ENCODE data around the gene ADGRD1. TPM values are rescaled to one million over a fixed set of nuclear protein-coding genes. Genes with fewer than 3 reads are reported as not detected.

Gene ADGRD1
- total and polyA plus RNA-seq, 5 donors from 2014 or later, result 0.56 TPM; not detected in 4

GRCh38 chr12:131133015-131133905 is 179.6 kb downstream of the ADGRD1 start:
- ATAC-seq (ENCODE audit: low read depth in 2 of 2), result no peak
- no peaks in the 10 kb centered on the region for H3K4me1 ChIP-seq (ENCODE audit: control insufficient read depth, insufficient read depth, low read length, poor library complexity, severe bottlenecking)
- Mint-ChIP-seq H3K4me1 (peaks cover 0 to 2% (median 0%) of the 10 kb centered on the region in 4 donors), H3K4me3 (no peak overlapping the region), H3K36me3 (no peaks in the 10 kb centered on the region), H3K27ac (peak overlapping the region in 1 of 3 donors; percentile 85), H3K27me3 (no peaks in the 10 kb centered on the region), H3K9me3 (peaks cover 0 to 1% (median 0%) of the 10 kb centered on the region in 7 donors)
- no peaks in the 10 kb centered on the region for H3K36me3 ChIP-seq (ENCODE audit: control insufficient read depth, insufficient read depth, low read length)
- H3K27ac ChIP-seq (ENCODE audit: insufficient read depth, low read length, poor library complexity, severe bottlenecking), result no peak overlapping the region
- no peaks in the 10 kb centered on the region for H3K9me3 ChIP-seq (ENCODE audit: control insufficient read depth in 2 of 2, low read length in 2 of 2)
- H3K27me3 ChIP-seq (ENCODE audit: control insufficient read depth, insufficient read depth, low read length), result no peaks in the 10 kb centered on the region
- DNase-seq, result no peak
- no peak overlapping the region for H3K4me3 ChIP-seq (ENCODE audit: low read depth, low read length)

- no peaks in the 10 kb centered on the region for H3K9me3 ChIP-seq (ENCODE audit: control insufficient read depth in 2 of 2, low read length in 2 of 2)
- no peak for DNase-seq
These were observed 180.3 kb downstream of the ADGRD1 start for GRCh38 chr12:131133994-131134393.

GRCh38 chr12:131134523-131135310 is 181.0 kb downstream of the ADGRD1 start:
- H3K27me3 ChIP-seq (ENCODE audit: control insufficient read depth, insufficient read depth, low read length), result no peaks in the 10 kb centered on the region
- Mint-ChIP-seq H3K4me3 (no peak overlapping the region), H3K27ac (no peak overlapping the region), H3K36me3 (no peaks in the 10 kb centered on the region), H3K9me3 (peaks cover 0 to 1% (median 0%) of the 10 kb centered on the region in 7 donors), H3K27me3 (no peaks in the 10 kb centered on the region), H3K4me1 (peaks cover 0 to 2% (median 0%) of the 10 kb centered on the region in 4 donors)
- no peaks in the 10 kb centered on the region for H3K4me1 ChIP-seq (ENCODE audit: control insufficient read depth, insufficient read depth, low read length, poor library complexity, severe bottlenecking)
- H3K36me3 ChIP-seq (ENCODE audit: control insufficient read depth, insufficient read depth, low read length), result no peaks in the 10 kb centered on the region
- no peak for ATAC-seq (ENCODE audit: low read depth in 2 of 2)
- no peak overlapping the region for H3K4me3 ChIP-seq (ENCODE audit: low read depth, low read length)
- no peak overlapping the region for H3K27ac ChIP-seq (ENCODE audit: insufficient read depth, low read length, poor library complexity, severe bottlenecking)
- DNase-seq, result no peak
- no peaks in the 10 kb centered on the region for H3K9me3 ChIP-seq (ENCODE audit: control insufficient read depth in 2 of 2, low read length in 2 of 2)

More at GRCh38 chr12:131133994-131134393, 180.3 kb downstream of the ADGRD1 start:
- H3K4me1 ChIP-seq (ENCODE audit: control insufficient read depth, insufficient read depth, low read length, poor library complexity, severe bottlenecking), result no peaks in the 10 kb centered on the region
- ATAC-seq (ENCODE audit: low read depth in 2 of 2), result no peak
- H3K27me3 ChIP-seq (ENCODE audit: control insufficient read depth, insufficient read depth, low read length), result no peaks in the 10 kb centered on the region
- H3K36me3 ChIP-seq (ENCODE audit: control insufficient read depth, insufficient read depth, low read length), result no peaks in the 10 kb centered on the region
- H3K4me3 ChIP-seq (ENCODE audit: low read depth, low read length), result no peak overlapping the region
- no peaks in the 10 kb centered on the region for H3K36me3 Mint-ChIP-seq
- no peak overlapping the region for H3K27ac Mint-ChIP-seq
- peaks cover 0 to 2% (median 0%) of the 10 kb centered on the region in 4 donors for H3K4me1 Mint-ChIP-seq
- H3K27me3 Mint-ChIP-seq, result no peaks in the 10 kb centered on the region
- H3K4me3 Mint-ChIP-seq, result no peak overlapping the region
- H3K27ac ChIP-seq (ENCODE audit: insufficient read depth, low read length, poor library complexity, severe bottlenecking), result no peak overlapping the region
- H3K9me3 Mint-ChIP-seq, result peaks cover 0 to 1% (median 0%) of the 10 kb centered on the region in 7 donors

GRCh38 chr12:131135311-131135785 is 181.6 kb downstream of the ADGRD1 start:
- DNase-seq (no peak), ATAC-seq (ENCODE audit: low read depth in 2 of 2) (no peak)
- Mint-ChIP-seq H3K27me3 (no peaks in the 10 kb centered on the region), H3K4me3 (no peak overlapping the region), H3K4me1 (peaks cover 0 to 2% (median 0%) of the 10 kb centered on the region in 4 donors), H3K27ac (no peak overlapping the region), H3K9me3 (peaks cover 0 to 1% (median 0%) of the 10 kb centered on the region in 7 donors), H3K36me3 (no peaks in the 10 kb centered on the region)
- Histone ChIP-seq H3K27ac (ENCODE audit: insufficient read depth, low read length, poor library complexity, severe bottlenecking) (no peak overlapping the region), H3K4me3 (ENCODE audit: low read depth, low read length) (no peak overlapping the region), H3K4me1 (ENCODE audit: control insufficient read depth, insufficient read depth, low read length, poor library complexity, severe bottlenecking) (no peaks in the 10 kb centered on the region), H3K36me3 (ENCODE audit: control insufficient read depth, insufficient read depth, low read length) (no peaks in the 10 kb centered on the region), H3K9me3 (ENCODE audit: control insufficient read depth in 2 of 2, low read length in 2 of 2) (no peaks in the 10 kb centered on the region), H3K27me3 (ENCODE audit: control insufficient read depth, insufficient read depth, low read length) (no peaks in the 10 kb centered on the region)

- no peaks in the 10 kb centered on the region for H3K27me3 ChIP-seq (ENCODE audit: control insufficient read depth, insufficient read depth, low read length)
- no peaks in the 10 kb centered on the region for H3K9me3 ChIP-seq (ENCODE audit: control insufficient read depth in 2 of 2, low read length in 2 of 2)
- no peak overlapping the region for H3K4me3 ChIP-seq (ENCODE audit: low read depth, low read length)
- no peaks in the 10 kb centered on the region for H3K36me3 Mint-ChIP-seq
- H3K27ac Mint-ChIP-seq, result no peak overlapping the region
- peaks cover 0 to 2% (median 0%) of the 10 kb centered on the region in 4 donors for H3K4me1 Mint-ChIP-seq
- no peak overlapping the region for H3K4me3 Mint-ChIP-seq
- peaks cover 0 to 1% (median 0%) of the 10 kb centered on the region in 7 donors for H3K9me3 Mint-ChIP-seq
- no peaks in the 10 kb centered on the region for H3K27me3 Mint-ChIP-seq
- no peak overlapping the region for H3K27ac ChIP-seq (ENCODE audit: insufficient read depth, low read length, poor library complexity, severe bottlenecking)
- H3K4me1 ChIP-seq (ENCODE audit: control insufficient read depth, insufficient read depth, low read length, poor library complexity, severe bottlenecking), result no peaks in the 10 kb centered on the region
- H3K36me3 ChIP-seq (ENCODE audit: control insufficient read depth, insufficient read depth, low read length), result no peaks in the 10 kb centered on the region
- DNase-seq, result no peak
- no peak for ATAC-seq (ENCODE audit: low read depth in 2 of 2)
These were observed 182.3 kb downstream of the ADGRD1 start for GRCh38 chr12:131135786-131136538.

GRCh38 chr12:131136539-131136872 is 182.8 kb downstream of the ADGRD1 start:
- Mint-ChIP-seq H3K27me3 (no peaks in the 10 kb centered on the region), H3K4me3 (peak overlapping the region in 1 of 4 donors; percentile 58), H3K9me3 (peaks cover 0 to 1% (median 0%) of the 10 kb centered on the region in 7 donors), H3K4me1 (peaks cover 0 to 2% (median 0%) of the 10 kb centered on the region in 4 donors), H3K27ac (no peak overlapping the region), H3K36me3 (no peaks in the 10 kb centered on the region)
- Histone ChIP-seq H3K27ac (ENCODE audit: insufficient read depth, low read length, poor library complexity, severe bottlenecking) (no peak overlapping the region), H3K4me1 (ENCODE audit: control insufficient read depth, insufficient read depth, low read length, poor library complexity, severe bottlenecking) (no peaks in the 10 kb centered on the region), H3K4me3 (ENCODE audit: low read depth, low read length) (no peak overlapping the region), H3K9me3 (ENCODE audit: control insufficient read depth in 2 of 2, low read length in 2 of 2) (no peaks in the 10 kb centered on the region), H3K27me3 (ENCODE audit: control insufficient read depth, insufficient read depth, low read length) (no peaks in the 10 kb centered on the region), H3K36me3 (ENCODE audit: control insufficient read depth, insufficient read depth, low read length) (no peaks in the 10 kb centered on the region)
- no peak for DNase-seq
- ATAC-seq (ENCODE audit: low read depth in 2 of 2), result no peak
